Thoracic aorta (tissue), 2 donors: Measurements from ENCODE around the gene LRRC7. TPM values are rescaled to one million over a fixed set of nuclear protein-coding genes. Genes with fewer than 3 reads are reported as not detected.

ENCODE experiments used
- ATAC-seq: fragments of 150-250 bp; one replicate; pipeline ENCODE4 v1.8.0; 2017; ENCODE audit warnings: low read depth; ENCODE audit not compliant: insufficient number of reproducible peaks, low FRiP score
- DNase-seq: peaks from one replicate; pipeline ENCODE4 v3.0.0-alpha.2; 2020; ENCODE audit warnings: low spot score
- H3K27ac ChIP-seq, 2 donors: fragments of 200-600 bp; sonication (generic); 1 replicate in 1 of 2; 2 replicates in 1 of 2; pipeline ENCODE4 v1.5.1; 2016; ENCODE audit warnings: mild to moderate bottlenecking in 2 of 2, moderate library complexity in 2 of 2
- H3K27me3 ChIP-seq: fragments of 200-600 bp; sonication (generic); replicated peaks from 2 replicates; pipeline ENCODE4 v1.6.0; 2016; ENCODE audit warnings: mild to moderate bottlenecking; ENCODE audit not compliant: insufficient read depth
- H3K36me3 ChIP-seq: fragments of 200-600 bp; sonication (generic); one replicate; pipeline ENCODE4 v1.5.1; 2016
- H3K4me1 ChIP-seq, 2 donors: fragments of 200-600 bp; sonication (generic); 1 replicate in 1 of 2; 2 replicates in 1 of 2; pipeline versions ENCODE4 v1.5.1 to v1.6.0; 2016; ENCODE audit warnings: low read depth in 2 of 2, mild to moderate bottlenecking in 1 of 2; ENCODE audit not compliant: control insufficient read depth in 1 of 2
- H3K4me3 ChIP-seq: fragments of 200-600 bp; sonication (generic); 2 replicates; pipeline ENCODE4 v1.5.1; 2016; ENCODE audit warnings: mild to moderate bottlenecking
- H3K9me3 ChIP-seq: fragments of 200-600 bp; sonication (generic); 2 replicates; pipeline ENCODE4 v1.5.1; 2016
- total RNA-seq, 2 donors: library from RNA; depleted of rRNA; stranded (reverse); fragments of >200 nt; gene quantifications; one replicate each; pipeline versions ENCODE4 v1.1.0 to v1.2.3, GENCODE V29; 2016
- TF ChIP-seq, protein P1 (sequence below): fragments of 200-600 bp; sonication (generic); IDR thresholded peaks from one replicate; pipeline ENCODE4 v1.5.1; 2019; ENCODE audit warnings: antibody characterized with exemption

The LRRC7 gene
- total RNA-seq, 2 donors from 2014 or later = 0.14 to 0.35 TPM

DNA sequence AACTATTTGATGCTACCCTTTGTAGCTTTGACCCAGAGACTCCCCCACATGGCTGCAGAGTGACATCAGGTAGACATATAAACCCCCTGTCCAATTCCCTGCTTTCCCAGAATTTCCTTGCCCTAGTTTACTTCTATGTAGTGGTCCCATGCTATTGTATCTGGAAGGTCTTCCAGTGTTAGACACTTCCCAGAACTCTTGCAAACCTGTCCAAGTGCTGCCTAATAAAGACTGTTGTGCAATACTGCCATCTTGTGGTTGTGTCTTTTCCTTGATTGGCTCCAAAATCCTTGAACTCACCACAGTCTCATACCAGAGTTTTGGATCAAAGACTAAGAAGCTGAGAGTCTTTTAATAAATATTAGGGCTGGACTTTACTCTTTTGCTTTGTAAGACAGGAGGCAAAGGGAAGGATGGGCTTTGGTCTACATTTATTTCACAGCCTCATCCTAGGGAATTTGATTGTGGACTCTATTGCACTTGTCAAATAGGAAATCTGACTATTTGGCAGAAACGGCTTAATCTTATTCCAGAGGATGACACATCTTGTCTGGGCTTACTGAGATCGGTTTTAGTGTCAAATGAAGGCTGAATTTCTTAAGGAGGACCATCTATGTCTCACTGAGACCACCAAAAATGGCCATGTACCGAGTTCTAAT lies 169.9 kb downstream of the LRRC7 start:
- no peaks in the 10 kb centered on the region for H3K27me3 ChIP-seq
- no peaks in the 10 kb centered on the region for H3K36me3 ChIP-seq
- H3K27ac ChIP-seq = no peak overlapping the region
- DNase-seq (no peak), ATAC-seq (no peak)
- H3K4me3 ChIP-seq = no peak overlapping the region
- H3K4me1 ChIP-seq = no peaks in the 10 kb centered on the region
- H3K9me3 ChIP-seq = no peaks in the 10 kb centered on the region
- TF ChIP-seq, protein P1, sequence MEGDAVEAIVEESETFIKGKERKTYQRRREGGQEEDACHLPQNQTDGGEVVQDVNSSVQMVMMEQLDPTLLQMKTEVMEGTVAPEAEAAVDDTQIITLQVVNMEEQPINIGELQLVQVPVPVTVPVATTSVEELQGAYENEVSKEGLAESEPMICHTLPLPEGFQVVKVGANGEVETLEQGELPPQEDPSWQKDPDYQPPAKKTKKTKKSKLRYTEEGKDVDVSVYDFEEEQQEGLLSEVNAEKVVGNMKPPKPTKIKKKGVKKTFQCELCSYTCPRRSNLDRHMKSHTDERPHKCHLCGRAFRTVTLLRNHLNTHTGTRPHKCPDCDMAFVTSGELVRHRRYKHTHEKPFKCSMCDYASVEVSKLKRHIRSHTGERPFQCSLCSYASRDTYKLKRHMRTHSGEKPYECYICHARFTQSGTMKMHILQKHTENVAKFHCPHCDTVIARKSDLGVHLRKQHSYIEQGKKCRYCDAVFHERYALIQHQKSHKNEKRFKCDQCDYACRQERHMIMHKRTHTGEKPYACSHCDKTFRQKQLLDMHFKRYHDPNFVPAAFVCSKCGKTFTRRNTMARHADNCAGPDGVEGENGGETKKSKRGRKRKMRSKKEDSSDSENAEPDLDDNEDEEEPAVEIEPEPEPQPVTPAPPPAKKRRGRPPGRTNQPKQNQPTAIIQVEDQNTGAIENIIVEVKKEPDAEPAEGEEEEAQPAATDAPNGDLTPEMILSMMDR = peak; percentile 29

DNA sequence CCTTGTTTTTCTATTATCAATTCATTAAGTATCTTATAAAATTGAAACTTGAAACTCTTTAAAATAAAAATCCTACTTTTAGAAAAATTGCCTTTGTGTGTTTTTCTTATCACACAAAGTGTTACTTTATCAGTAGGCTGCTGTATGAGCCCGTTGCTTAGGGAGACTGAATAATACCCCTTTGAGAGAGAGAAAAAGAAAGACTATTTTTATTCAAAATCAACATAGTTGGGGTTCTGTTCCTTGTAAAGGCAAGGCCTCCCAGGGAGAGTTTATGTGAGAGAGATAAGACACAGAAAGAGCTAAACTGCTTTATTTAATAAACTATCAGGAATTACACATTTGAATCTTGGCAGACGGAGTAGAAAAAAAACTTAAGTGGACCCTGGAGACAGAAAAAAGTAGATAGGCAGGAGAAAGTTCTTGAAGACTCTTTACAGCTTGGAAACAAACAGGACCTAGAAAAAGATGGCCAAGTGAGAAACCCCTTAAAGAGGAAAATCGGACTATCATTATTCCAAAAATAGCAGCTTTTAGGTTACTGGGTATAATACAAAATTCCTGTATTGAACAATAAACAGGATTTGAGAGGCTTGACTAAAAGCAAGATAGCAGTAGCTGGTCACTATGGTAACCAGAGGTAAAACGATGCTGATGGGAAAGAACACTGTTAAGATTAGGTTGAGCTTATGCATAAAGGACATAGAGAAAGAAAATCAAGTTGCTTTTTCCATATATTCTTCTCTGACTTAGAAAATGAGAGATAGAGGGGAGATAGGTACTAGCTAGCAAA lies 170.9 kb downstream of the LRRC7 start:
- TF ChIP-seq, protein P1 = no peak
- Histone ChIP-seq H3K4me3 (no peak overlapping the region), H3K9me3 (no peaks in the 10 kb centered on the region), H3K36me3 (no peaks in the 10 kb centered on the region), H3K27me3 (no peaks in the 10 kb centered on the region), H3K27ac (no peak overlapping the region), H3K4me1 (no peaks in the 10 kb centered on the region)
- ATAC-seq = no peak
- no peak for DNase-seq

DNA sequence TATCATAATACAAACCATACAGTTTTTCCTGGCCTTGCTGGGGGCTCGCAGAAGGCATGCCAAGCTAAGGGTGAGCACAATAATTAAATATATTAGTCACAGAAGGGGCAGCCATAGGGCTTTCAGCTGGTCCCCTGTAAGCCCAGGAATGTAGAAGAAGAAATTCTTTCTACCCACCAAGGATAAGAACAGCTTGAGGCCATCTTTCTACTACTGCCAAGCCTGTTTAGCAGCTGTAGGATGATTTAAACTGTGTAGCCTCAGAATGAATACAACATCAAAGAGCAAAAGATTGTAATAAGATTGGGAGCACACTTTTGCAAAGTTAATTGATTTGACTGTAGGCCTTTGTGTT lies 171.5 kb downstream of the LRRC7 start:
- TF ChIP-seq, protein P1 = no peak
- H3K4me1 ChIP-seq = no peaks in the 10 kb centered on the region
- no peaks in the 10 kb centered on the region for H3K9me3 ChIP-seq

DNA sequence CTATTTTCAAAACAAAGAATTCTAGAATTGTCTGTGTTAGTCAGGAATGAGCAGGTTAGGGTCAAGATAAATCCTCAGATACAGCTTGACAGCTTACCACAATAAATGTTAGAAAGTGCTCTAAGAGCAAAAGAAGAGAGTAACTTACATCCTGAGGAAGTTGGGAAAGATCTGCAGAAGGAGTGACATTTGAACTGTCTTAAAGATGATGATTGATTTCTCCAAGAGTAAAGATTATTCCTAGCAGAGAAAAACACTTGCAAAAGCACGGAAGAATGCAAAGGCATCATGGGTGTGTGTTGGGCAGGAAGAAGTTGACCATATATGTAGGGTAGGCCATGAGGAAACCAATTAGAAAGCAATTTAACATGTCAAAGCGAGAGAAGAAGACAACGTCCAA lies 175.4 kb downstream of the LRRC7 start:
- Histone ChIP-seq H3K4me1 (no peaks in the 10 kb centered on the region), H3K27ac (no peak overlapping the region), H3K4me3 (no peak overlapping the region), H3K9me3 (no peaks in the 10 kb centered on the region), H3K36me3 (no peaks in the 10 kb centered on the region), H3K27me3 (no peaks in the 10 kb centered on the region)
- ATAC-seq (no peak), DNase-seq (no peak)
- TF ChIP-seq, protein P1 = no peak

More for the DNA sequence above, 171.5 kb downstream of the LRRC7 start:
- Histone ChIP-seq H3K4me3 (no peak overlapping the region), H3K27ac (no peak overlapping the region), H3K27me3 (no peaks in the 10 kb centered on the region), H3K36me3 (no peaks in the 10 kb centered on the region)
- DNase-seq (no peak), ATAC-seq (no peak)

DNA sequence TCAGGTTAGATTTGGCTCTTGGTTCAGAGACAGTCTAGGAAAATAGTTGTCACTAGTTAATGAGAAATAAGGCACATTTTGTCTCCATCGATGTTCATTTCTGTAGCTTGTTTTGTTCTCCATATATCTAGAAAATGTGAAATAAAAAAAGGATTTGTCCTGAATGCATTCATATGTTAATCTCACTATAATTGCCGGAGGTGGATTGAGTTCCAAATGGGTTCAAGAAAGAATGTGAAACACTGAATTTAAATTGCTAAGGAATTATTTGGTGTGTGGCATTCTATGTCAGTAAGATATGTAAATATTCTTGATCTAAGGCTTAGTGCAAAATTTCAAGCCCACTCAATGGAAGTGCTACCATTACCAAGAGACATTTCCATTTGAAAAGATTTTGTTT lies 176.7 kb downstream of the LRRC7 start:
- DNase-seq = no peak
- no peaks in the 10 kb centered on the region for H3K27me3 ChIP-seq
- H3K27ac ChIP-seq = no peak overlapping the region
- H3K9me3 ChIP-seq = no peaks in the 10 kb centered on the region
- no peak for ATAC-seq
- no peaks in the 10 kb centered on the region for H3K4me1 ChIP-seq
- H3K36me3 ChIP-seq = no peaks in the 10 kb centered on the region
- TF ChIP-seq, protein P1 = no peak
- H3K4me3 ChIP-seq = no peak overlapping the region
